DMS79 (cell line): ENCODE results near the gene CFAP46.
"Not testable (repeated sequence)": the region's sequence is repeated elsewhere in the genome, so short reads cannot be mapped to it uniquely, and the experiment has no call there.

Experiments used
- DNase-seq: peaks from one replicate; lab custom pipeline; 2025; lab: John Stamatoyannopoulos, UW

CFAP46 gene

DNA sequence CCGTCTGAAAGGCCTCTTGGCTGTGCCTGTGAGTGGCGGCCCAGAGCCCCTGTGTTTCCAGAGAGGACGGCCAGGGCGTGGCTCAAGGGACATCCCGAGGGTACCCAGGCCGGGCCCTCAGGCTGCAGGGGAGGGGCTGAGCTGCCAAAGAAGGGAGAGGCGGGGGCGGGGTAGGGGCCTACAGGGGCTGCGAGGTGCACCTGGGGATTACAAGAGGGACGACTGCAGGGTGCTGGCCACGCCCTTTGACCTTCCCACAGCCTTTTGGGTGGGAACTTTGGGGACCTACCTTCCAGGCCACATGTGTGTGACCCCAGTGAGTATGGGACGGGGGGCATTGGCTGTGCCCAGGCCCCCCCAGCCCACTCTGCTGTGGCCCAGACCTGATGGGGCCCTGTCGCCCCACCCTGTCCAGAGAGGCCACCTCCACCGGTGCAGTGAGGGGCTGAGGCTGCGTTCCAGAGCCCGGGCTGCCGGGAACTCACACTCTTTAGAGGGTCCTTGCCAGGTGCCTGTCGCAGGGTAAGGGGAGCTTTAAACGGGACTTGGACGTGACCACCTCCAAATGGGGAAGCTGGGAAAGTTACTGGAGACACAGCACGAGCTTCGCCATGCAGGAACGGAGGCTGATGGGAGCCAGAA is 137.5 kb downstream of the CFAP46 start:
- DNase-seq = no peak

DNA sequence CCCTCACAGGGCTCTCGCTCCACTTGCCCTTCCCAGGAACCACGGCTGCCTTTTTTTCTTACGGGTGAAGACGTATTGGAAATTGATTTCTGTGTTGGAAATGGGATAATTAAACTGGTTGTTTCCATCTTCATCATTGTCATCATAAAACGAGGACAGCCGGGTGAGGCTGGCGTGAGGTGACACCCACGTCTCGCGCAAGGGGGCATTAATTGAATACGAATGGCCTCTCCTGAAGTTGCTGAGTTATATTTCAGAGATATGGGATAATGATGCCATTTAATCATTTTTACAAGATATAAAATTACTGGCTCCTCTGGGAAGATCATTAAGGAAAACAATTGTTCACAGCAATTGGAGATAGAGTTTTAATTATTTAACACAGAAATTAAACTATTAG is 138.1 kb downstream of the CFAP46 start:
- DNase-seq = no peak

DNA sequence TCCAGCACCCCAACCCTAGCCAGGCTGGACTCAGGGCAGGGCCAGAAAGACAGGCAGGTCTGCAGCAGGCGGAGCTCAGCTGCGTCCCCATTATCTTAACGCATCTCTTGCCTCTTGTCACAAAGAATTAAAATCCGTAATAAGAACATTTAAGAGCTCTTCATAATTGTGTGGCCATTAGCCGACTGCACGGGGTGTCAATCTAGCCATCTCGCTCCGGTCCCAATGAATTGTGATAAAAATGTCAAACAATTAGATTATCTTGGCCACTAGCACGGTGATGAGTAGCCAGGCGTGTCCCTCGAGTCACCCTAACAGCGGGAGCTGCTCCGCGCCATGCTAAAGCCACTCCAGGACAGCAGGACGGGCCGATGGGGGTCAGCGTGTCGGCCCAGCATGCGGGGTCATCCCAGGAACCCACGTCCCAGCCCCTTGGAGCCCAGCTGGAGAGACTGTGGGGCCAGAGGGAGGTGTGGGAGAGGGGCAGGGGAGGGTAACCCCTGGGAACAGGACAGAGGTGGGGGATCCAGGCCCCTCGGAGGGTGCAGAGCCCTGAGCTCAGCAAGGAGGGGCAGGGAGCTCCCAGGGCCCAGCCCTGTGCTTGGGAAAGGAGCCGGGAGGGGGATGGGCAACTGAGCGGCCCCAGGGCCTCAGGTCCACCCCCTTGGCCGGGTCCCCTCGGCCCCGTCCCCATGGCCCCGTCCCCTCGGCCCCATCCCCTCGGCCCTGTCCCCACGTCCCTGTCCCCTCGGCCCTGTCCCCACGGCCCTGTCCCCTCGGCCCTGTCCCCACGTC is 138.8 kb downstream of the CFAP46 start:
- no peak for DNase-seq

DNA sequence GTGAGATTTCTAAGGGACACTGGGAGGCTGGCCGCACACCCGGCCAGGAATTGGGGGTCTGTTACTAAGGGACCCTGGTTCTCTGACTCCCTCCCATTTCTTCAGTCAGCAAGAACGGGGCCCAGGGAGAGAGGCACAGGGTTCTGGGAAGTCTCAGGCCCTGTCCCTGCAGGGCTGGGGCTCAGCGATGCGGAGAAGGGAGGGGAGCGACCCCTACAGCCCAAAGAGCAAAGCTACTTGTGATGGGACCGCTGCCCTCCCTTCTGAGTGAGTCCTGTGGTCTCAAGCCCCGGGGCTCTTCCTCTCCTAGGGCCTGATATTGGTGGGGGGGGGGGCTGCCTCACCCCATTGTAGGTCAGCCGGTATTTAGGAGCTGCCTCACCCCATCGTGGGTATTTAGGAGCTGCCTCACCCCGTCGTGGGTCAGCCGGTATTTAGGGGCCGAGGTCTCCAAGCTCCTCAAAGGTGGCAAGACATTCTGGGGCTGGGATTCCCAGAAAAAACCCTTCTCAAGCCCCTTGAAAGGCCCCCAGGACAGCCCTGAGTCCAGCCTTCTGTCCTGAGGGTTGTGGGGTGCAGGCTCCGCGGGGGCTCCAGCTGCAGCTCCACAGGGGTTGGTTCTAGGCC is 139.6 kb downstream of the CFAP46 start:
- DNase-seq = no peak

DNA sequence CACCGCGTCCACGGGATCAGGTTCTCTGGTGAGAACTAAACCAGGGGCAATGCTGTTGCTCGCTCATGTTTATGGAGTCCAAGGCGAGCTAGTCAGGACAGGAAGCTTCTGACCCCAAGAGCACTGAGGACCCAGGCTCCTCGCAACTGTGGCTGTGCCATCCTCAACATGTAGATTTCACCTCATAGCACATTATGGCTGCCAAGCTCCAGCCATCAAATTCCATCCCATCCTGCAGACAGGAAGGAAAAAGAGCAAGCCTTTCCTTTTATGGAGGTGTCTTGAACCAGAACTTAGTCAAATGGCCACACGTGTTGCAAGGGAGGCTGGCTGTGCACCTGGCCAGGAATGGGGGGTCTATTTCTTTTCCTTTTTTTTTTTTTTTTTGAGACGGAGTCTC is 140.3 kb downstream of the CFAP46 start:
- no peak for DNase-seq

DNA sequence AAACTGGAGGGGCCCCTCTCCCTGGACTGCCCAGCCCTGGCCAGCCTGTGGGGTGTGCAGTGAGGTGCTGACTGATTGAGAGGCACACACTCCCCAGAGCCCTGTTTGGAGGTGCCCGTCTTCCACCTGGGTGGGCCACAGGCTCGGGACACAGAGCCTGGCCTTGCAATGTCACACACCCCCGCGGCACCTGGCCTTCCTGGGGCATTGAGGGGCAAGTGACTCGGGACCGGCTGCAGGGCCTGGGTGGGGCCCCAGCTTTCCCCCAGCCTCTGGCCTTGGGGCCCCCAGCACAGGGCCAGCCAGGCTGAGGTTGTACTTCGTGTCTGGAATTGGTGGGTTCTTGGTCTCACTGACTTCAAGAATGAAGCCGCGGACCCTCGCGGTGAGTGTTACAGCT is 142.5 kb downstream of the CFAP46 start:
- DNase-seq = no peak

DNA sequence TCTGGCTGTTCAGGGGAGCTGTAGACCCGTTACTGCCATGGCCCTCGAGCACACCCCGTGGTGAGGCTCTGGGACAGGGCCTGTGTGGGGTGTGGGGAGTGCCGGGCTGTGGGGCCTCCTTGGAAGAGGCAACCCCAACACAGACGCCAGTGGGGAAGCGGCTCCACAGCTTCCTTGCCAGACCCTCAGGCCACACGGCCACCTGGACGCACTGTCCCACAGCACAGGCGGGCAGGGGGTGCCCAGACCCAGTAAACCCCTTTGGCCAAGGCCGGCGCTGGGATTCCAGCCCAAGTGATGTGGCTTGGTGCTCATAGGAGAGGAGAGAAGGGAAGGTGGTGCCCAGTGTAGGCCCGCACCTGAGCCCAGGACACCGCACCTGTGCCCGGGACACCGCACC is 143.5 kb downstream of the CFAP46 start:
- no peak for DNase-seq

GRCh38 chr10:132798403-132798802 is 144.0 kb downstream of the CFAP46 start:
- DNase-seq = no peak

DNA sequence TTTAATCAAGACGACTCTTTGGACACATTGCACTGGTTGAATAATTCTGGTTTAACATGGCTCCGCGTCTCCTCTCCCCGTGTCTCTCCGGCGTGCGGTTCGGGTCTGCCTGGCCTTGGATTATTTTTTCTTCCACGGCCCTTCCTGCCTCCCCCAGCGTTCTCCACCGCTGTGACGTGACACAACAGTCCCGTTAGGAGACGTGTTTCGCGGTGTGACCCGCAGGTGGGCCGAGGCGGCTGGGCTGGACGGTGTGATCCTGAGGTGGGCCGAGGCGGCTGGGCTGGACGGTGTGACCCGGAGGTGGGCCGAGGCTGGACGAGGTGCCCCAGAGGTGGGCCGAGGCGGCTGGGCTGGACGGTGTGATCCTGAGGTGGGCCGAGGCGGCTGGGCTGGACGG is 144.4 kb downstream of the CFAP46 start:
- not testable (repeated sequence) for DNase-seq

DNA sequence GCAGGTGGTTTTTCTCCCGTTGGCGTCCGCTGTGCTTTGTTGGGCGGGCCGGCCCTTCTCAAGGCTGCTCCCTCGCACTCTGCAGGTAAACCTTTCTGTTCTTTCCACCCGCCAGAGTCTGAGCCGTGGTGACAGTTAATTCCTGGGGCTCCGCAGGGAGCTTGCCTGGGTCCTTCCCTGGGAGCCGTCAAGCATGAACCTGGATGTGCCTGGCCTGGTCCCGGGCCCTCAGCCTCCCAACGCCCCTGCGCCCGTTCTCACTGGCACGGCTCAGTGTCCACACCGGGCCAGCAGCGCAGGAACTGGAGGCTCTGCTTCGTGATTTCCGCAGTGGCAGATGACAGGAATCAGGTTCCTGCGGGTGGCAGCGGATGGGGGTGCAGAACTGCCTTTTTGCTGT is 145.5 kb downstream of the CFAP46 start:
- DNase-seq = no peak

DNA sequence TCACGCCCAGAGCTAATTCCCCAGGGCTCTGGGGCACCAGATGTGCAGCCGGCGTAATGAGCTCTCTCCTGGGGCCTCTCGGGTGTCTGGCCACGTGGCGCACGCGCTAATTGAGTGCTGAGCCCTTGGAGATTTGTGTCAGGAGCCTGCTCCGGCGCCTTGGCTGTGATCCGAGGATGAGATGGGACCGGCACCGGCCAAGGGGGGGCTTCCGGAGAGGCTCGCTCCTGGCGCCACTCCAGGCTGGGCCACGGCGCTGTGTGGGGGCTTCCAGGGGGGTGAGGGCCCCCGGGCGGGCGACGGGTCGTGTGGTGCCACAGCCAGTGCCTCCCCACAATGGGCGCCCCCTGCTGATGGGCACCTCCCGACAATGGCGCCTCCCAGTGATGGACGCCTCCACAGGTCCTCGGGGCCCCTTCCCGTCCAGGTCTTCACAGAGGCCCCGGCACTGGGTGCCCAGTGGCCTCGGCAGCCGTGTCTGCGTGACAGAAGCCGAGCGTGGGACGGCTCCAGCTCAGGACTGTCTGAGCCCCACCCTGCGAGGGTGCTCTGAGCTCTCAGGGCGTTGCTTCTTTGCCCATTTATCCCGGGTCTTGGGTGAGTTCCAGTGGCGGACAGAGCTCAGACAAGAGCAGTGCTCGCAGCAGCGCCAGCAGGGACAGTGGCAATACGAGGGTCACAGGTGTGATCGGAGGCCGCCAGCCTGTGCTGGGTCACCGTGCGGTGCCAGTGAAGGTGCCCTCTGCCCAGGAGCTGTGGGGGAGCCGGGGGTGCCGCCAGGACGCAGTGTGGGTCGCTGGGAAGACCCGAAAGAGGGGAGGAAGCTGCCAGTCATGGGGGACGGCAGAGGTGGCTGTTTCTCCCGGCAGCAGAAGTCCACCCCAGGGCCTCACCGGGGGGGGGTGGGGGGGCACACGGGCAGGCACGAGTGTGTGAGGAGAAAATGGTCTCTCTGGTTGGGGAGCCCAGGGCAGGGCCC is 148.2 kb downstream of the CFAP46 start:
- DNase-seq = no peak

DNA sequence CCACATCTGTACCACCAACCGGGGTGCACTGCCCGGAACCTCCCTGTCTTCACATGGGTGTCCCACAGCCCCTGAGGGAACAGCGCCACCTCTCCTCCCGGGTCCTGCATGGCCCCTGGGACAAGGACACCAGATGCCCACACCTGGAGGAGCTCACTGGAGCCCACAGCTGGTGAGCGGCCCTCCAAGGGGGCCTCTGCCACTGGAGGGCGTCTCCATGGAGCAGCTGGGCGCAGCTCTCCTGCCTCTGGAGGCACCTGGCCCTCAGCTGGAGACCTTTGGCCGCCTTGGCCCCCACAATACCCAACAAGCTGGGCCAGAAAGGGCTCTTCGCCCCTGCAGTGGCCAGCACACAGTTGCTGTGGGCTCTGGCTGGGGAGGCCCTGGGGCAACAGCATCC is 149.2 kb downstream of the CFAP46 start:
- no peak for DNase-seq

DNA sequence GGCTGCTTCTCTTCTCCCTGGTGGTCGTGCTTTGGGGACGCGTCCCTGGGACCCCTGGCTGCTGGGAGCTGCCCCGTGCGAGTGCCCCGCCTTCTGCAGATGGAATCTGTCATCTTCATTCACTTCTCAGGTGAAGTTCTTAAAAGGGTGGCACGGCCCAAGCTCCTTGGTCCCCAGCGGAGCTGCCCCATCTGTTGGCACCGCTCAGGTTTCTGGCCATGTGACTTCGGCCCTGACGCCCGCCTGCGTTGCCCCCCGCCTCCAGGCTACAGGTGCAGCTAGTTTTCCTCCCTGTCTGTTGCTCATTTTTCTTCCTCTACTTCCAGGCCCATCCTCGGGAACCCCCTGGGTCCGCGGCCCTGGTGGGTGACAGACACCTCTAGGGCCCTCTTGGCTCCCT is 149.6 kb downstream of the CFAP46 start:
- no peak for DNase-seq

DNA sequence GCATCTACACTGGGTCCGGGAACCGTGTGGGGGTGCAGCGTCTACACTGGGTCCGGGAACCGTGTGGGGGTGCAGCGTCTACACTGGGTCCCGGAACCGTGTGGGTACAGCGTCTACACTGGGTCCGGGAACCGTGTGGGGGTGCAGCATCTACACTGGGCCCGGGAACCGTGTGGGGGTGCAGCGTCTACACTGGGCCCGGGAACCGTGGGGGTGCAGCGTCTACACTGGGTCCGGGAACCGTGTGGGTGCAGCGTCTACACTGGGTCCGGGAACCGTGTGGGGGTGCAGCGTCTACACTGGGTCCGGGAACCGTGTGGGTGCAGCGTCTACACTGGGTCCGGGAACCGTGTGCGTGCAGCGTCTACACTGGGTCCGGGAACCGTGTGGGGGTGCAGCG is 150.3 kb downstream of the CFAP46 start:
- DNase-seq = not testable (repeated sequence)

GRCh38 chr10:132790934-132791829 is 151.2 kb downstream of the CFAP46 start:
- DNase-seq = no peak

DNA sequence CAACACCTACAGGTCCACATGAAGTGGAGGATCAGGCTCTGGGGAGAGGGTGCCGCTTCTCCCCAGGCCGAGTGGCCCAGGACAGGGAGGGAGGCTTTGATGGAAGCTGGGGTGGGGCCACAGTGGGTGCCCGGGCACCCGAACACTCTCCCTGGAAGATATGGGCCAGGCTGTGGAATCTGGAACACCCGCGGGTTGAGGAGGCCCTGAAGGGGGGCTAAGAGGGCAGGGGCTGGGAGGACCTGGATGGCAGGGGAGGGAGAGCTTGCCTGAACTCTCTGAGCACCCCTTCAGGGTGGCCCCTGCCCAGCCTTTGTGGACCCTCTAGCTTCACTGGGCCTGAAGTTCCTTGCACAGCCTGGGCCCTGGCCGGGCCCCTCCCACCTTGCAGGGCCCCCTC is 151.9 kb downstream of the CFAP46 start:
- DNase-seq = no peak

DNA sequence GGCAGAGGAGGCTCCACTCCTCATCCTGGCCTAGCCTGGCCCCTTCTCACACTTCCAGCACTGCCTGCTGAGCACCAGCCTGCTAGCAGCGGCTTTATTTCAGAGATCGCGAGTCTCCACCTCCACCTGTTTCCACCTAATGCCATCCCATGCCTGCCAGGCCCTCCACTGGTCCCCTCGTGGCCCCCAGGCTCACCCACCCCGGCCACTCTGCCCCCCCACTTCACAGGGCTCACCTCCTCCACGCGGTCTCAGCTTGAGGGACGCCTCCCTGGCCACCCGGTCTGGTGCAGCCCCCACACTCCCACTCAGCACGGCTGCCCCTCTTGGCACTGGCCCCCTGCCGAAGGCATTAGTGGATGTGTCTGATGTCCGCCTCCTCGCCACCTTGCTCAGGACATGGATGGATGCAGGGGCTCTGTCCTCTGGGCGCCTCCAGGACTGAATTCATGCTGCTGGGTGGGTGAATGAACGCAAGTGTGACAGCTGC is 152.7 kb downstream of the CFAP46 start:
- no peak for DNase-seq

DNA sequence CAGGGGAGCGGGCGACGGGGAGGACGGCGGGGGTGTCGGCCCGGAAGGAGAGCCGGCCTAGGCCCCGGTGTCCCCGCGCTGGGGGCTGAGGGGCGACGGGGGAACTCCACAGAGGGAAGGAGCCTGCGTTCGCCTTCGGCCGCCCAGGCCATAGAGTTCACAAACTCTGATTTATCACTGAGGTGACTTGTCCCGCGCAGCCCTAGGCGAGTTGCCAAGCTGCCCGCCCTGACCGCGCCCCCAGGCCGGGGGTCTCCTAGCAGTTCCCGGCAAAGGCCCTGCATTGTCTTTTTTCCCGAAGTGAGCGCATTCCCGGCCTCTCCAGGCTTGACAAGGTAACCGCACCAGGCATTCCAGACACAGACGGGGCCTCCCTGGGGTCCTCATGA is 153.5 kb downstream of the CFAP46 start:
- DNase-seq = no peak

DNA sequence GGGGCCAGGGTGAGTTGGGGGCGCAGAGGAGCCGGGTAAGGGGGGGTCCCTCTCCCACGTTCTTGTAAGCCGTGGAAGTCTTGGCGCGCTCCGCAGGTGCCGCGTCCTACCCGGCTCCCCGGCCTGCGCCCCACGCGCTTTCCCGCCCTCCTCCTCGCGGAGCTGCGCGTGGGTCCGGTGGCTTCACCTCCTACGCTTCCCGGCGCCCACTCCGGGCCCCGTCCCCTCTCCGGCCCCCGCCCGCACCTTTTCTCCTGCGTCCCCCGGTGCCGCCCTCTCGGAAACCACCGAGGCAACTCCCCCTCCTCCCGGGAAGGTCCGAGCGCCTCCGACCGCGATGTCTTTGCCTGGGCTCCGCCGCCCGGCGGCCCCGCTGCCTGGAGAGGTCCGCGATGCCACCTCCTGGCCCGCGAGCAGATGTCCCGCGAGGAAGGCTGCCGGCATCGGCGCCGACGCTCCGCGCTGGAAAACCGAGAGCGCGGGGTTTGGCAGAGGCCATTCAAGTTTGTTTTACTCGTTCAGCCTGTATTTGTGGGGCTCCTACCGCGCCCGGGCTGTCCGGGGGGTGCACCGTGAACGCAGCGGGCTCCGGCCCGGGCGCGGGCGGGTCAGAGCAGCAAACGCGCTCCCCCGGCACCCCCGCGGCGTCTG is 154.1 kb downstream of the CFAP46 start:
- no peak for DNase-seq

GRCh38 chr10:132787495-132788179 is 154.7 kb downstream of the CFAP46 start:
- DNase-seq = no peak
